ENCODE data around the gene CLDN16.

The CLDN16 gene

GRCh38 chr3:190362258-190362657 lies 25.7 kb upstream of the CLDN16 start:
- no peak for DNase-seq (ENCODE audit: extremely low read depth, low read depth)
- no peak for TF ChIP-seq CTCF (IDR thresholded peaks at IDR 0.05; ENCODE audit: low read depth, low read length, missing control alignments)
- no peak overlapping the region for H3K4me3 ChIP-seq (replicated peaks; ENCODE audit: low read depth, low read length)

GRCh38 chr3:190366133-190366532 lies 21.8 kb upstream of the CLDN16 start:
- DNase-seq (ENCODE audit: extremely low read depth, low read depth), result no peak
- no peak for TF ChIP-seq CTCF (IDR thresholded peaks at IDR 0.05; ENCODE audit: low read depth, low read length, missing control alignments)
- H3K4me3 ChIP-seq (replicated peaks; ENCODE audit: low read depth, low read length), result no peak overlapping the region

- no peak overlapping the region for H3K4me3 ChIP-seq (replicated peaks; ENCODE audit: low read depth, low read length)
- TF ChIP-seq CTCF (IDR thresholded peaks at IDR 0.05; ENCODE audit: low read depth, low read length, missing control alignments), result no peak
- no peak for DNase-seq (ENCODE audit: extremely low read depth, low read depth)
These were observed 19.1 kb upstream of the CLDN16 start for GRCh38 chr3:190368881-190369280.

GRCh38 chr3:190369668-190370295 lies 18.2 kb upstream of the CLDN16 start:
- no peak for DNase-seq (ENCODE audit: extremely low read depth, low read depth)
- no peak overlapping the region for H3K4me3 ChIP-seq (replicated peaks; ENCODE audit: low read depth, low read length)
- TF ChIP-seq CTCF (IDR thresholded peaks at IDR 0.05; ENCODE audit: low read depth, low read length, missing control alignments), result no peak

- no peak for DNase-seq (ENCODE audit: extremely low read depth, low read depth)
- H3K4me3 ChIP-seq (replicated peaks; ENCODE audit: low read depth, low read length), result no peak overlapping the region
- TF ChIP-seq CTCF (IDR thresholded peaks at IDR 0.05; ENCODE audit: low read depth, low read length, missing control alignments), result no peak
These were observed 17.6 kb upstream of the CLDN16 start for GRCh38 chr3:190370369-190370768.

GRCh38 chr3:190371152-190371551 lies 16.8 kb upstream of the CLDN16 start:
- no peak for DNase-seq (ENCODE audit: extremely low read depth, low read depth)
- no peak for TF ChIP-seq CTCF (IDR thresholded peaks at IDR 0.05; ENCODE audit: low read depth, low read length, missing control alignments)

GRCh38 chr3:190375246-190375645 lies 12.7 kb upstream of the CLDN16 start:
- H3K4me3 ChIP-seq (replicated peaks; ENCODE audit: low read depth, low read length), result no peak overlapping the region
- DNase-seq (ENCODE audit: extremely low read depth, low read depth), result no peak
- TF ChIP-seq CTCF (IDR thresholded peaks at IDR 0.05; ENCODE audit: low read depth, low read length, missing control alignments), result no peak

More at GRCh38 chr3:190371152-190371551, 16.8 kb upstream of the CLDN16 start:
- no peak overlapping the region for H3K4me3 ChIP-seq (replicated peaks; ENCODE audit: low read depth, low read length)

All from HFF-Myc (cell line).